WTC11 (cell line): ENCODE results near the gene CLEC16A. TPM values are rescaled to one million over a fixed set of nuclear protein-coding genes. Genes with fewer than 3 reads are reported as not detected.

Experiments used
- ATAC-seq: fragments of 200-7000 bp; cut with Tn5 transposase; 2 replicates; pipeline ENCODE4 v1.10.0; 2021; ENCODE audit warnings: mild to moderate bottlenecking, moderate library complexity
- CTCF ChIA-PET: fragments of 300-600 bp; sonication (Branson Sonifier 250); formaldehyde crosslinking; loops from one replicate; lab custom pipeline; 2021; ENCODE audit warnings: antibody characterized with exemption; lab: Charles Lee
- POLR2A ChIA-PET: fragments of 350-600 bp; sonication (Branson Sonifier 250); formaldehyde crosslinking; loops from one replicate; lab custom pipeline; 2021; ENCODE audit warnings: antibody characterized with exemption; lab: Charles Lee
- DNase-seq: peaks from one replicate; pipeline ENCODE4 v3.0.0; 2021; ENCODE audit warnings: low spot score
- H3K27ac Mint-ChIP-seq: 2 replicates; pipeline ENCODE4 v1.8.0; 2021; ENCODE audit warnings: mixed read lengths
- H3K27me3 Mint-ChIP-seq: 2 replicates; pipeline ENCODE4 v1.8.0; 2021; ENCODE audit warnings: low read depth, mild to moderate bottlenecking, moderate library complexity, mixed read lengths
- H3K36me3 Mint-ChIP-seq: 2 replicates; pipeline ENCODE4 v1.8.0; 2021; ENCODE audit warnings: mixed read lengths
- H3K4me1 Mint-ChIP-seq: 2 replicates; pipeline ENCODE4 v1.8.0; 2022; ENCODE audit warnings: mixed read lengths
- H3K4me3 Mint-ChIP-seq: 2 replicates; pipeline ENCODE4 v1.8.0; 2021; ENCODE audit warnings: mild to moderate bottlenecking, moderate library complexity, mixed read lengths
- H3K9me3 Mint-ChIP-seq: 2 replicates; pipeline ENCODE4 v1.8.0; 2021; ENCODE audit warnings: mixed read lengths
- CREB1 ChIP-seq: sonication (generic); formaldehyde crosslinking; IDR thresholded peaks from 2 replicates; pipeline ENCODE4 v1.8.0; 2023; ENCODE audit warnings: mild to moderate bottlenecking, missing genetic modification reagents
- ESRRA ChIP-seq: sonication (generic); formaldehyde crosslinking; IDR thresholded peaks from 2 replicates; pipeline ENCODE4 v1.8.1; 2022; ENCODE audit warnings: mild to moderate bottlenecking, missing genetic modification reagents, borderline replicate concordance
- FOXP1 ChIP-seq: sonication (generic); formaldehyde crosslinking; IDR thresholded peaks from 2 replicates; pipeline ENCODE4 v1.8.0; 2022; ENCODE audit warnings: missing genetic modification reagents, mild to moderate bottlenecking, moderate library complexity, borderline replicate concordance
- IRF2 ChIP-seq: sonication (generic); formaldehyde crosslinking; IDR thresholded peaks from 2 replicates; pipeline ENCODE4 v1.8.0; 2022; ENCODE audit warnings: low read depth, missing genetic modification reagents, borderline replicate concordance
- JUN ChIP-seq: sonication (generic); formaldehyde crosslinking; IDR thresholded peaks from 2 replicates; pipeline ENCODE4 v1.8.0; 2023; ENCODE audit warnings: mild to moderate bottlenecking, missing genetic modification reagents
- PREB ChIP-seq: sonication (generic); formaldehyde crosslinking; IDR thresholded peaks from 2 replicates; pipeline ENCODE4 v1.8.1; 2022; ENCODE audit warnings: mild to moderate bottlenecking, missing genetic modification reagents, moderate library complexity, borderline replicate concordance
- SMAD4 ChIP-seq: sonication (generic); formaldehyde crosslinking; IDR thresholded peaks from 2 replicates; pipeline ENCODE4 v1.8.0; 2022; ENCODE audit warnings: mild to moderate bottlenecking, missing genetic modification reagents
- USF2 ChIP-seq: sonication (generic); formaldehyde crosslinking; IDR thresholded peaks from 2 replicates; pipeline ENCODE4 v1.8.1; 2023; ENCODE audit warnings: mild to moderate bottlenecking, missing genetic modification reagents, moderate library complexity
- ZNF121 ChIP-seq: sonication (generic); formaldehyde crosslinking; IDR thresholded peaks from 2 replicates; pipeline ENCODE4 v1.8.0; 2023; ENCODE audit warnings: missing genetic modification reagents
- ZNF263 ChIP-seq: sonication (generic); formaldehyde crosslinking; IDR thresholded peaks from 2 replicates; pipeline ENCODE4 v1.8.1; 2022; ENCODE audit warnings: low read depth, mild to moderate bottlenecking, moderate library complexity, missing genetic modification reagents
- ZNF396 ChIP-seq: fragments of 250-450 bp; sonication (Bioruptor Pico); IDR thresholded peaks from 2 replicates; pipeline ENCODE4 v1.8.0; 2021; ENCODE audit warnings: mild to moderate bottlenecking, moderate library complexity, borderline replicate concordance
- total RNA-seq: library from RNA; stranded (reverse); gene quantifications from 3 replicates; pipeline ENCODE4 v1.2.3, GENCODE V29; 2021
- TF ChIP-seq, protein P1 (sequence below): fragments of 250-450 bp; sonication (Bioruptor Pico); conservative IDR thresholded peaks from 2 replicates; pipeline ENCODE4 v1.9.0; 2021; ENCODE audit warnings: mild to moderate bottlenecking
- TF ChIP-seq, protein P2 (sequence below): sonication (generic); formaldehyde crosslinking; IDR thresholded peaks from 2 replicates; pipeline ENCODE4 v1.8.1; 2022; ENCODE audit warnings: low read depth, missing genetic modification reagents, borderline replicate concordance
- TF ChIP-seq, protein P3 (sequence below): sonication (generic); formaldehyde crosslinking; IDR thresholded peaks from 2 replicates; pipeline ENCODE4 v1.8.0; 2023; ENCODE audit warnings: mild to moderate bottlenecking, missing genetic modification reagents
- TF ChIP-seq, protein P4 (sequence below): sonication (generic); formaldehyde crosslinking; IDR thresholded peaks from 2 replicates; pipeline ENCODE4 v1.8.0; 2022; ENCODE audit warnings: missing genetic modification reagents

Gene CLEC16A
- total RNA-seq, 1 experiment from 2014 or later, result 14.4 TPM

DNA sequence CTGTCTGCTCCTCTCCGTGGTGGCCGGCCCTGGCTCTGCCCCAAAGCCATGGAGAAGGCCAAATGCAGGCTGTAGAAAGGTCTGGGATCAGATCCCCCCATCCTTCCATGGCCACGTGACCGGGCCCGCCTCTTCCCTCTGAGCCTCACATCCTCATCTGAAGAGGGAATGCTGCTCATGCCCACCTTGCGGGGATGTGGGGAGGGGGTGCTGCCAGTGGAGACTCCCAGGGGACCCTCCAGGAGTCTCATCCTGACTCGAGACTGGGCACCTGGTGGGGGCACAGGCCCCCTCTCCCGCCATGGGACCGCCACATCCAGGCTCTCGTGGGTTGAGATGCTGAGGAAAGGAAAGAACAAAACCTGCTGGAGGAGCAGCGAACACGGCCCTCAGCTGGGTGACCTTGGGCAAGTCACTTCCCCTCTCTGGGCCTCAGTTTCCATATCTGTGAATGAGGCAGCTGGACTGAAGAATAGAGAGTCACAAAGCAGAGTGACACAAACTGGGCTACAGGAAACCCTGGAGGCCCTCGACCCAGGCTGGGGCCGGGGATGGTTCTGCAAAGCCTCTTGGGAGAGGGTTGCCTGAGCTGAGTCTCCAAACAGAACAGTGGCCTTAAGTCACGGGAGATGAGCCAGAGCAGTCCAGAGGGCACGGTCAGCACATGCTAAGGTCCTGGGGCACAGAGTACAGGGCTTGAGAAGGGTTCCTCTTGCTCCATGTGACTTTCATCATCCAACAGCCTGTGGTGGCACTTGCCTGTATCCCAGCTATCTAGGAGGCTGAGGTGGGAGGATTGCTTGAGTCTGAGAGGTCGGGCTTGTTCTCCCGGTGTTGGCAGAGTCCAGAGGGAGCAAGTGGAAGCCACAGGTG, 281.5 kb downstream of the CLEC16A start (continued):
- TF ChIP-seq ESRRA (CRISPR knock-in tag) (no peak), SMAD4 (CRISPR knock-in tag) (no peak)

GRCh38 chr16:11229432-11229831, 285.1 kb downstream of the CLEC16A start:
- ChIA-PET POLR2A (interaction anchor here (0.9 to 1.1 kb wide), 2 partner anchors 16 to 26 kb away, joined by 3 read pairs; partner anchors contain the start of gene SOCS1), CTCF (interaction anchor here (1.2 kb wide), 1 partner anchor 142 kb away, joined by 5 read pairs; no protein-coding TSS in a partner anchor)
- no peaks in the 10 kb centered on the region for H3K9me3 Mint-ChIP-seq
- H3K27ac Mint-ChIP-seq, result no peak overlapping the region
- TF ChIP-seq FOXP1 (CRISPR knock-in tag) (no peak), IRF2 (CRISPR knock-in tag) (no peak), USF2 (CRISPR knock-in tag) (no peak), ZNF263 (CRISPR knock-in tag) (no peak), ZNF121 (CRISPR knock-in tag) (no peak), PREB (CRISPR knock-in tag) (no peak), JUN (CRISPR knock-in tag) (no peak), CREB1 (CRISPR knock-in tag) (no peak), ZNF396 (CRISPR knock-in tag) (no peak)
- TF ChIP-seq, protein P1, sequence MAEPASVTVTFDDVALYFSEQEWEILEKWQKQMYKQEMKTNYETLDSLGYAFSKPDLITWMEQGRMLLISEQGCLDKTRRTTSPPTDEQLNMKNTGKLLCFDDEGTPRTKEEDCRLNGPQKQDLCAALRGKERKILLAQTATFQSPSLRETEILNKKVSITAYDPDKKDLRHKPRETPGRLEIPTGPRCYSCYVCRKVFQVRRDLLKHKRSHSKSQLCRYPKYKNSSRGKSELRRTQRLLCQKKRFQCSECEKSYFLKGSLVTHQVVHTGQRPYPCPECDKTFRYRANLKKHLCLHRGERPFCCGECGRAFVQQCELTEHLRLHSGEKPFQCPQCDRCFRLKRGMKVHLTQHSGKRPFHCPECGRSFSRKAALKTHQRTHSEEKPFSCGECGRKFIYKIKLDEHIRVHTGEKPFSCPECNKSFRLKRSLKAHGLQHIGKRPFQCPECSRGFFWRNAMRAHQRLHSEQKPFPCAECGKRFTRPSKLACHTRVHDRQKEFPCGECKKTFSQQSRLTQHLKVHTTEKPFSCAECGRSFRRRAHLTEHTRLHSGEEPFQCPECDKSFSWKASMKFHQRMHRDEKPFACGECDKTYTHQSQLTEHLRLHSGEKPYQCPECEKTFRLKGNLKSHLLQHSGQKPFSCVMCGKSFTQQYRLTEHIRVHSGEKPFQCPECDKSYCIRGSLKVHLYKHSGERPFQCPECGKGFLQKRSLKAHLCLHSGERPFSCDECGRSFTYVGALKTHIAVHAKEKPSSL (CRISPR knock-in tag), result no peak
- TF ChIP-seq, protein P2, sequence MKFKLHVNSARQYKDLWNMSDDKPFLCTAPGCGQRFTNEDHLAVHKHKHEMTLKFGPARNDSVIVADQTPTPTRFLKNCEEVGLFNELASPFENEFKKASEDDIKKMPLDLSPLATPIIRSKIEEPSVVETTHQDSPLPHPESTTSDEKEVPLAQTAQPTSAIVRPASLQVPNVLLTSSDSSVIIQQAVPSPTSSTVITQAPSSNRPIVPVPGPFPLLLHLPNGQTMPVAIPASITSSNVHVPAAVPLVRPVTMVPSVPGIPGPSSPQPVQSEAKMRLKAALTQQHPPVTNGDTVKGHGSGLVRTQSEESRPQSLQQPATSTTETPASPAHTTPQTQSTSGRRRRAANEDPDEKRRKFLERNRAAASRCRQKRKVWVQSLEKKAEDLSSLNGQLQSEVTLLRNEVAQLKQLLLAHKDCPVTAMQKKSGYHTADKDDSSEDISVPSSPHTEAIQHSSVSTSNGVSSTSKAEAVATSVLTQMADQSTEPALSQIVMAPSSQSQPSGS (CRISPR knock-in tag), result no peak
- TF ChIP-seq, protein P3, sequence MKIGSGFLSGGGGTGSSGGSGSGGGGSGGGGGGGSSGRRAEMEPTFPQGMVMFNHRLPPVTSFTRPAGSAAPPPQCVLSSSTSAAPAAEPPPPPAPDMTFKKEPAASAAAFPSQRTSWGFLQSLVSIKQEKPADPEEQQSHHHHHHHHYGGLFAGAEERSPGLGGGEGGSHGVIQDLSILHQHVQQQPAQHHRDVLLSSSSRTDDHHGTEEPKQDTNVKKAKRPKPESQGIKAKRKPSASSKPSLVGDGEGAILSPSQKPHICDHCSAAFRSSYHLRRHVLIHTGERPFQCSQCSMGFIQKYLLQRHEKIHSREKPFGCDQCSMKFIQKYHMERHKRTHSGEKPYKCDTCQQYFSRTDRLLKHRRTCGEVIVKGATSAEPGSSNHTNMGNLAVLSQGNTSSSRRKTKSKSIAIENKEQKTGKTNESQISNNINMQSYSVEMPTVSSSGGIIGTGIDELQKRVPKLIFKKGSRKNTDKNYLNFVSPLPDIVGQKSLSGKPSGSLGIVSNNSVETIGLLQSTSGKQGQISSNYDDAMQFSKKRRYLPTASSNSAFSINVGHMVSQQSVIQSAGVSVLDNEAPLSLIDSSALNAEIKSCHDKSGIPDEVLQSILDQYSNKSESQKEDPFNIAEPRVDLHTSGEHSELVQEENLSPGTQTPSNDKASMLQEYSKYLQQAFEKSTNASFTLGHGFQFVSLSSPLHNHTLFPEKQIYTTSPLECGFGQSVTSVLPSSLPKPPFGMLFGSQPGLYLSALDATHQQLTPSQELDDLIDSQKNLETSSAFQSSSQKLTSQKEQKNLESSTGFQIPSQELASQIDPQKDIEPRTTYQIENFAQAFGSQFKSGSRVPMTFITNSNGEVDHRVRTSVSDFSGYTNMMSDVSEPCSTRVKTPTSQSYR (CRISPR knock-in tag), result no peak
- TF ChIP-seq, protein P4, sequence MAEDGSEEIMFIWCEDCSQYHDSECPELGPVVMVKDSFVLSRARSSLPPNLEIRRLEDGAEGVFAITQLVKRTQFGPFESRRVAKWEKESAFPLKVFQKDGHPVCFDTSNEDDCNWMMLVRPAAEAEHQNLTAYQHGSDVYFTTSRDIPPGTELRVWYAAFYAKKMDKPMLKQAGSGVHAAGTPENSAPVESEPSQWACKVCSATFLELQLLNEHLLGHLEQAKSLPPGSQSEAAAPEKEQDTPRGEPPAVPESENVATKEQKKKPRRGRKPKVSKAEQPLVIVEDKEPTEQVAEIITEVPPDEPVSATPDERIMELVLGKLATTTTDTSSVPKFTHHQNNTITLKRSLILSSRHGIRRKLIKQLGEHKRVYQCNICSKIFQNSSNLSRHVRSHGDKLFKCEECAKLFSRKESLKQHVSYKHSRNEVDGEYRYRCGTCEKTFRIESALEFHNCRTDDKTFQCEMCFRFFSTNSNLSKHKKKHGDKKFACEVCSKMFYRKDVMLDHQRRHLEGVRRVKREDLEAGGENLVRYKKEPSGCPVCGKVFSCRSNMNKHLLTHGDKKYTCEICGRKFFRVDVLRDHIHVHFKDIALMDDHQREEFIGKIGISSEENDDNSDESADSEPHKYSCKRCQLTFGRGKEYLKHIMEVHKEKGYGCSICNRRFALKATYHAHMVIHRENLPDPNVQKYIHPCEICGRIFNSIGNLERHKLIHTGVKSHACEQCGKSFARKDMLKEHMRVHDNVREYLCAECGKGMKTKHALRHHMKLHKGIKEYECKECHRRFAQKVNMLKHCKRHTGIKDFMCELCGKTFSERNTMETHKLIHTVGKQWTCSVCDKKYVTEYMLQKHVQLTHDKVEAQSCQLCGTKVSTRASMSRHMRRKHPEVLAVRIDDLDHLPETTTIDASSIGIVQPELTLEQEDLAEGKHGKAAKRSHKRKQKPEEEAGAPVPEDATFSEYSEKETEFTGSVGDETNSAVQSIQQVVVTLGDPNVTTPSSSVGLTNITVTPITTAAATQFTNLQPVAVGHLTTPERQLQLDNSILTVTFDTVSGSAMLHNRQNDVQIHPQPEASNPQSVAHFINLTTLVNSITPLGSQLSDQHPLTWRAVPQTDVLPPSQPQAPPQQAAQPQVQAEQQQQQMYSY (CRISPR knock-in tag), result no peak
- H3K4me3 Mint-ChIP-seq, result no peak overlapping the region
- H3K27me3 Mint-ChIP-seq, result no peaks in the 10 kb centered on the region
- no peaks in the 10 kb centered on the region for H3K36me3 Mint-ChIP-seq
- DNase-seq (no peak), ATAC-seq (no peak)
- peaks cover 10% of the 10 kb centered on the region; the same call in 1 of the 2 replicates for H3K4me1 Mint-ChIP-seq
